GM21515 (cell line): Measurements from ENCODE around the gene SERPING1.
"Not testable (repeated sequence)": the region's sequence is repeated elsewhere in the genome, so short reads cannot be mapped to it uniquely, and the experiment has no call there.

Source experiments
- ATAC-seq: cut with Tn5 transposase; IDR thresholded peaks from one replicate; pipeline ENCODE4 v1.9.1; 2021; ENCODE audit not compliant: unreplicated experiment

The SERPING1 gene

DNA sequence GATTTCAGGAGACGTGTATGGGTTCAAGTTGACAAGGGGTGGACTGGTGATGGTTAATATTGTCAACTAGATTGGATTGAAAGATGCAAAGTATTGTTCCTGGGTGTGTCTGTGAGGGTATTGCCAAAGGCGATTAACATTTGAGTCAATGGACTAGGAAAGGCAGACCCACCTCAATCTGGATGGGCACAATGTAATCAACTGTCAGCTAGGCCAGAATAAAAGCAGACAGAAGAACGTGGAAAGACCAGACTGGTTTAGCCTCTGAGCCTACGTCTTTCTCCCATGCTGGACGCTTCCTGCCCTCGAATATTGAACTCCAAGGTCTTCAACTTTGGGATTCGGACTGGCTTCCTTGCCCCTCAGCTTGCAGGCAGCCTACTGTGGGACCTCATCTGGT lies 53.9 kb downstream of the SERPING1 start:
- no peak for ATAC-seq

DNA sequence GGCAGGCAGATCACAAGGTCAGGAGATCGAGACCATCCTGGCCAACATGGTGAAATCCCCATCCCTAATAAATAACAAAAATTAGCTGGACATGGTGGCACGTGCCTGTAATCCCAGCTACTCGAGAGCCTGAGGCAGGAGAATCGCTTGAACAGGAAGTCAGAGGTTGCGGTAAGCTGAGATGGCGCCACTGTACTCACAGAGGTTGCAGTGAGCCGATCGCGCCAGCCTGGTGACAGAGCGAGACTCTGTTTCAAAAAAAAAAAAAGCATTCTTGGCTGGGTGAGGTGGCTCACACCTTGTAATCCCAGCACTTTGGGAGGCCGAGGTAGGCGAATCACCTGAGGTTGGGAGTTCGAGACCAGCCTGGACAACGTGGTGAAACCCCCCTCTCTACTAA lies 54.7 kb downstream of the SERPING1 start:
- not testable (repeated sequence) for ATAC-seq

DNA sequence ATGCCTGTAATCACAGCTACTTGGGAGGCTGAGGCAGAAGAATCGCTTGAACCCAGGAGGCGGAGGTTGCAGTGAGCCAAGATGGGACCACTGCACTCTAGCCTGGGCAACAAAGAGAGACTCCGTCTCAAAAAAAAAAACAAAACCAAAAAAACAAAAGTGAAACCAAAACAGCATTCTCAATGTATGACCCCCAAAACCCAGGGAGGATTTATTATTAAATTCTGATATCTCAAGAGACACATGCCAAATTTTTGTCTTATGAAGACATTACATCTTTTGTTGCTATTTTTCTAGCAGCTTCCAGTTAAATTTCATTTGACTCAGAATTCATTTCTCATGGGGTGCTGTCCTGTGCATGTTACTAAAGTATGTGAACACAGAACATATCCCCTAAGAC lies 55.2 kb downstream of the SERPING1 start:
- no peak for ATAC-seq

DNA sequence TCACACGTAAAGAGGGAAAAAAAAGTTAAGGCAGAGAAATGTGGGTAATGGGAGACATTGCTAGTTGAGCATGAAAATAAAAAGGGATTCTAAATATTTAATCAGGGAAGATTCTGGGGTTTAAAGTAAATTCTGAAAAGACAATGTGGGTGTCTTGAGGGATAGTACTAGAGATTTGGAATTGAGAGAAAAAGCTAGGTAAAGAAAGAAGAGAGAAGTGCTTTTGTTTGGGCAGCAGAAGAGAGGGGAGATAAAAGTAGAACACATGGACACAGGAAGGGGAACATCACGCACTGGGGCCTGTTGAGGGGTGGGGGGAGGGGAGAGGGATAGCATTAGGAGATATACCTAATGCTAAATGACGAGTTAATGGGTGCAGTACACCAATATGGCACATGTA lies 55.7 kb downstream of the SERPING1 start:
- ATAC-seq: no peak

DNA sequence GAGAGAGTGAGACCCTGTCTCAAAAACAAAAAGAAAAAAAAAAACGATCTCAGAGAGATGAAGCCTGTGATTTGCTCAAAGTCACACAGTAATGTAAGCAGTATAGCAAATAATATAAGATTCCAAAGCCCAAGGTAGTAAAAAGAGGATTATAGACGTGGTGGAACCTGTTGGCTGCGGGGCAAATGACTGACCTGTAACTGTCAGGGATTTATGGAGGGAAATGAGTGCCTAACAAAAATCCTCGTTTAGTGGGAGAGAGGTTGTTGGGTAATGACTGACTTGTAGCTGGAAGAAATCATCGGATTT lies 59.4 kb downstream of the SERPING1 start:
- ATAC-seq: no peak

DNA sequence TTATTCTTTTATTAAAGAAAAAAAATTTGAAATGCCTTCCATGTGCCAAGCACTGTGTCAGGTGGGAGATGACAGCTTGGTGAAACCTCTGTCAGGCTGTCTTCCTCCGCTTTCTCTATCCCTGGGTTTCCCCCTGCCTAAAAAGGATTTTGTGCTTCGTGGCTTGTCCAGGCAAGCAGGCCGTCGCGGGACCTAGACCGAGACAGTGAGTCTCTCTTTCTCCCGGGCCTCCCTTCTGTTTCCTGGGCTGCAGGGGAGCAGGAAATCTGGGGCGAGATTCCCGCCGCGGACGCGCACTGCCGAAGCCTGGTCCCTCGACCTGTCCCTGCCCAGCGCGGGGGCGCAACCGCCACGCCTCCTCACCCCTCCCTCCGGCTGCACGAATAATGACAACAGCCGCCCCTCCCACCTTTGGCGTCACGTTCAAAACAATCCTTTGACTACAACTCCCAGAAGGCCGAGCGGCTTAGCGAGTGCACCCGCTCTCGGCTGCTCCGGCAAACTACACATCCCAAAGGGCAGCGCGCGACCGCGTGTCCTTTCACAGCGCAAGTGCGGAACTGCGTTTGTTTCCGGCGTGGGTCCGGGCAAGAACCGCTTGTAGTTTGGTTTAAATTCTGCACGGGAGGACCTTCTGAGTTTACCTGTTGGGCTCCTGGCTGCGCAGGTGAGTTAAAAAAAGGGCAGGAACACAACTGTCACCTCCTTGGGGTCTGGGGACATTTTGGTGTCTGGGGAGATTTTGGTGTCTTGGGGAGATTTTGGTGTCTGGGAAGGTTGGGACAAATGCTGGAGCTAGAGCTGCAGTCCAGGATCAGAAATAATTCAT lies 59.9 kb downstream of the SERPING1 start, which contains the start of gene CLP1:
CLP1 (plus strand) TSS at position 569 of the 829 bp plus-strand sequence. CDS start 1,715 bp downstream, outside the sequence.
- ATAC-seq: peak; percentile 97

DNA sequence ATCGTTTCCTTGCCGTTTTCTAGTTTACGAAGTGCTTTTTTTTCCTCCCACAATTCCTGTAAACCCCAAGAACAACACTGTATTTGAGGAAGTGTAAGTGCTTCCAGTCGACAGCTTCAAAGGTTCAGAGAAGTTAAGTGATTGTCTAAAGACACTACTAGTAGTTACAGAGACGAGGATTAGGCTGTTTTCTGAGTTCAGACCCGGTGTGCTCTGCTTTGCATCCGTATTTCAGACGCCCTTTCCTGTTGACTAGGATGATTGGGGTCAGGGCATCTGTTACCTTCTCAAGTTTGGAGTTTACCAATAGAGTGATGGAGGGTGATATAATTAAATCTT lies 60.5 kb downstream of the SERPING1 start:
- ATAC-seq: no peak

DNA sequence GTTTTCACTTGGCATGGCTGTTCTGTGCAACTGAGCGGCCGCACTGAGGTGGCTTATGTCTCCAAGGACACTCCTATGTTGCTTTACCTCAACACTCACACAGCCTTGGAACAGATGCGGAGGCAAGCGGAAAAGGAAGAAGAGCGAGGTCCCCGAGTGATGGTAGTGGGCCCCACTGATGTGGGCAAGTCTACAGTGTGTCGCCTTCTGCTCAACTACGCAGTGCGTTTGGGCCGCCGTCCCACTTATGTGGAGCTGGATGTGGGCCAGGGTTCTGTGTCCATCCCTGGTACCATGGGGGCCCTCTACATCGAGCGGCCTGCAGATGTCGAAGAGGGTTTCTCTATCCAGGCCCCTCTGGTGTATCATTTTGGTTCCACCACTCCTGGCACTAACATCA lies 62.2 kb downstream of the SERPING1 start:
- no peak for ATAC-seq

DNA sequence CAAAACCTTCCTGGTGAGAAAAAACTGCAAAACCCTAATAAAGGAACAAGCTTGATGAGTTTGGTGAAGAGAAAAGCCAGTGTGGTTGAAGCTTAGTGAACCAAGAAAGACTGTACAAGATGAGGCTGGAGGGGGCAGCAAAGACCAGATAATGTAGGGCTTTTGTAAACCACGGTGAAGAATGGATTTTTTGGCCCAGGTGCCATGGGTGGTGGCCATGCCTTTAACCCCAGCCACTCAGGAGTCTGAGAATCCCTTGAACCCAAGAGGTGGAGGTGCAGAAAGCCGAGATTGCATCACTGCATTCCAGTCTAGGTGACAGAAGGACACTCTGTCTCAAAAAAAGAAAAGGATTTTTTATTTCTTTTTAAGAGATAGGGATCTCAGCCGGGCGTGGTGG lies 65.4 kb downstream of the SERPING1 start:
- ATAC-seq: no peak

DNA sequence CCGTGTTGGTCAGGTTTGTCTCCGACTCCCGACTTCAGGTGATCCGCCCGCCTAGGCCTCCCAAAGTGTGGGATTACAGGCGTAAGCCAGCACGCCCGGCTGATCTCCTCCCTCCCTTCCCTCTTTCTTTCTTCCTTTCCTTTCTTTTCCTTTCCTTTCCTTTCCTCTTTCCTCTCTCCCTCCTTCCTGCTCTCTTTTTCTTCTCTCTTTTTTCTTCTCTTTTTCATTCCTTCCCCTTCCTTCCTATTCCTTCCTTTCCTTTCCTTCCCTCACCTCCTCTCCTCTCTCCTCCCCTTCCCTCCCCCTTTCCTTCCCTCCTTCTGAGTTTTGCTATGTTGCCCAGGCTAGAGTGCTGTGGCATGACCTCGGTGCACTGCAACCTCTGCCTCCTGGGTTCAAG lies 66.5 kb downstream of the SERPING1 start:
- no peak for ATAC-seq
